HG03066 (cell line): Measurements from ENCODE around the gene SAPCD1.

Source experiments
- ATAC-seq: cut with Tn5 transposase; IDR thresholded peaks from one replicate; pipeline ENCODE4 v1.9.1; 2021; ENCODE audit warnings: low read depth; ENCODE audit not compliant: unreplicated experiment

Gene SAPCD1

GRCh38 chr6:31728767-31729514, 33.5 kb upstream of the SAPCD1 start, which contains the start of gene DDAH2:
Gene DDAH2 (minus strand): TSS chr6:31729299. CDS start chr6:31729161, 138 bp downstream.
- no peak for ATAC-seq

DNA sequence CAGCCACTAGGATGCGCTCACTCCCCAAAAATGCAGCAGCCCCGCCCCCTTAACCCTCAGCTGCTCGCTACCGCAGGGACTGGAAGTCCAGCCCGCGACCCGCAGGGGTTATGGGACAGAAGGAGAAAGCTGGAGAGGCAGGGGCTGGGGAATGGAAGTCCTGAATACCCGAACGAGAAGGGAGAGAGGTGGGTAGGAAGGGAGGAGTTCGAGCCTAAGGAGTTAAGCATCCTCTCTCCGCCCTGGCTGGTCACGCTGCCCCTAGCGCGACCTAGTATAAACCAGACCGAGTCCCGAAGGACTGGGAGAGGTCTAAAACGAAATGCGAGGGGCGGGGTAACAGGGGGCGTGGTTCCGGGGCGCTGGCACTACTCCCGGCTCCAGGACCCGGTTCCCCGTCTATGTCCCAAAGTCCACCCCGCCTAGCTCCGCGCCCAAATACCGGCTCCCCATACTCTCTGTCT, 32.9 kb upstream of the SAPCD1 start:
- no peak for ATAC-seq

DNA sequence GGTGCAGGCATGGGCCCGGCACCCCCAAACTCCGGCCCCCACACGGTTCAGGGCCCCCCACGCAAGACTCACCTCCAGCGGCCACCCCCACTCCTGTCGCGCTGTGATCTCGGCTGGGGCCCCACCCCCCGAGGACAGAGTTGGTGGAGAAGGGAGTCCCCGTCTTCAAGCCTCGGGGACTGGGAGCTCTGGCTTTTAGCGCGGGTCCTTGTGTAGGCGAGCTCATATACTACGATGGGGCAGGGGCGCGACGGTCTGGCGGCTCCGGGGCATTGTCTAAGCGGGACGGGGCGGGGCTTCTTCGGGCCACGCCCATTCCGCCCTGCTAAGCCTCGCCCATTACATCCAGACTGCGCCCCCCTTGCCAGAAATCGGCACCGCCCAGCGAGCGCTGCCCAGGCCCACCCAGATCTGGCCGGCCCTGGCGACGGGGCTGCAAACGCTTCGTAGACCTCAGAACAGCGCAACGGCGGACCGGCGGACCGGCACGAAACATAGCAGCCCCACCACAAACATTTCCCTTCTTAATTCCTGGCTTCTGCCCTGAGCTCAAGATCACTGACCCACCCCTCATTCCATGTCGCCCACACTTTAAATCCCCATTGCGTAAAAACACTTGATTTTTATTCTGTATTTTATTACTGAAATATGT, 32.4 kb upstream of the SAPCD1 start:
- no peak for ATAC-seq

DNA sequence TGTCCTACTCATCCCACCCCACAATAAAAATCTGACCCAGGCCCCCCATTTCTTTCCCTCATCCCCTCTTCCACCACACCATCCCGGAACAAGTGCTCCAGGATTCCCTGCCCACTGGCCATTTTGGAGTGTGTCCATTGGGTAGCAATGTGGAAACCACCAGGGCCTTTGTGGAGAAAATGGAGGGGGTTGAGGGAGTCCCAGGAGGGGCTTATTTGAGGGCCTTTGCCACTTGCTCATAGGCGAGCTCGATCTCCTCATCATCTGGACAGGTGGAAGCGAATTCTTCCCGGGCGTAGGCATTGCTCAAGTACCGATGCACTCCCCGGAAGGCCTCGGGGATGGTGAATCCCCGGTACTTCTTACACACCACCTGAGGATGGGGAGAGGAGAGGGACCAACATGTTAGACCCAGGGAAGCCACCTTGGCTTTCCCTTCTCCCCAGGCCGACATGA, 31.8 kb upstream of the SAPCD1 start:
- no peak for ATAC-seq

DNA sequence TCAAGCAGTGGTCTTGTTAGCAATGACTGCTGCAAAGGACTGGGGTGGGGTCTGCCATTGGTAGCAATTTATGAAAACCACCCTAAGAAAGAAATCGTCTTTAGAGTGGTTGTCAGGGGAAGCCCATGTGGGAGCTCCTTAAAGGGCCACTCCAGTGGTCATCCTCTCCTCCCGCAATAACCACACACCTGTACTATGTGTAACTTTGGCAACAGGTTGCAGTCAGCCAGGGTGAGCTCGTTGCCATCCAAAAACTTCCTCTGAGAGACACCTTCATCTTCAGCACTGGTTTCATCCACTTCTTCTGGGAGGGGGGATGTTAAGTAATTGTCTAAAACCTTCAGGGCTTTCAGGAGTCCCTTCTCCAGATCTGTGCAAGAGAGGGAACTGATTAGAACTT, 30.4 kb upstream of the SAPCD1 start:
- no peak for ATAC-seq

DNA sequence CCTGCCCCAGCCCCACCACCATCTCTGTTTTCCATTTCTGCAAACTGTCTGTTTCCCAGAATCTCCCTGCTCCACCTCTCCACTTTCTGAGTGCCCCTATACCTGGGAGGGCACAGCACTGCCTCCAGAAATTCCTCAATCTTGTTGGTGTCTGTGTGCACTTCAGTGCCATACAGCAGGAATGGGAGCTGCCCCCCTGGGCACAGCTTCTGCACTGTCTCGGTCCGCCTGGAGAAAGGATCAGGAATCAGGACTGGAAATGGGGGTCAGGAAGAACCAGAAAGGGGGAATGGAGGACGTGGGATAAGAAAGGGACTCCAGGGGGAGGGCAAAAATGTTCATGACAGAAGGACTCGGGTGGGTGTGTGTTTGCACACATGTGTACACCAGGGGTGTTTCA, 28.7 kb upstream of the SAPCD1 start:
- ATAC-seq, result no peak

GRCh38 chr6:31734247-31734820, 28.1 kb upstream of the SAPCD1 start:
- ATAC-seq, result no peak

DNA sequence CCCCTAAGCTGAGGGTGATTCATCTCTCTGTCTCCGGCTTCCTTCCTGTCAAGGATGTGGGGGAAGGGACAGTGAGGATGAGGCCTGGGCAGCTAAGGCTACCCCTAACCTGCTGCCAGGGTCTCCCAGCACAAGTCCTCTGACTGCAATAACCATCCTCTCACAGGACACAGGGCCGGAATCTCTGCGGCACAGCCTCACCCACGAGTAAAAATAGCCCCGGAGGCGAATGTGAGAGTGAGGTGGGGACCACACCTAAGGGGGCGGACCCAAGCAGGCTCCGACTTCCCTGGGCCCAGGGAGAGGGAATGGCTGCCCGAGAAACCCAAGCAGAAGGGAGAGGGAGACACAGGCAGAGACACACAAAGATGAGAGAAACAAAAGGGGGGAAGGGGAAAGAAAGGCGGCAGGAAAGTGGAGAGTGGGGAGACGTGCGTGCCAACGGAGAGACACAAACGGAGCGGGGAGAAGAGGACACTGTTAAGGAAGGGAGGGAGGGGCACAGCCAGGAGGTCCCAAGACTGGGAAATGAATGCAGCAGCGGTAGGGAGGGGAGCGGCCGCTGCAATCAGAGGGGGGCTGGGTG, 27.5 kb upstream of the SAPCD1 start:
- no peak for ATAC-seq

GRCh38 chr6:31736021-31736767, 26.3 kb upstream of the SAPCD1 start, which contains the start of gene CLIC1:
Gene CLIC1 (minus strand): TSS chr6:31736530. CDS start chr6:31736300, 230 bp downstream.
- no peak for ATAC-seq

GRCh38 chr6:31736768-31737314, 25.6 kb upstream of the SAPCD1 start:
- ATAC-seq, result no peak

GRCh38 chr6:31737315-31737990, 25.0 kb upstream of the SAPCD1 start:
- ATAC-seq, result no peak

DNA sequence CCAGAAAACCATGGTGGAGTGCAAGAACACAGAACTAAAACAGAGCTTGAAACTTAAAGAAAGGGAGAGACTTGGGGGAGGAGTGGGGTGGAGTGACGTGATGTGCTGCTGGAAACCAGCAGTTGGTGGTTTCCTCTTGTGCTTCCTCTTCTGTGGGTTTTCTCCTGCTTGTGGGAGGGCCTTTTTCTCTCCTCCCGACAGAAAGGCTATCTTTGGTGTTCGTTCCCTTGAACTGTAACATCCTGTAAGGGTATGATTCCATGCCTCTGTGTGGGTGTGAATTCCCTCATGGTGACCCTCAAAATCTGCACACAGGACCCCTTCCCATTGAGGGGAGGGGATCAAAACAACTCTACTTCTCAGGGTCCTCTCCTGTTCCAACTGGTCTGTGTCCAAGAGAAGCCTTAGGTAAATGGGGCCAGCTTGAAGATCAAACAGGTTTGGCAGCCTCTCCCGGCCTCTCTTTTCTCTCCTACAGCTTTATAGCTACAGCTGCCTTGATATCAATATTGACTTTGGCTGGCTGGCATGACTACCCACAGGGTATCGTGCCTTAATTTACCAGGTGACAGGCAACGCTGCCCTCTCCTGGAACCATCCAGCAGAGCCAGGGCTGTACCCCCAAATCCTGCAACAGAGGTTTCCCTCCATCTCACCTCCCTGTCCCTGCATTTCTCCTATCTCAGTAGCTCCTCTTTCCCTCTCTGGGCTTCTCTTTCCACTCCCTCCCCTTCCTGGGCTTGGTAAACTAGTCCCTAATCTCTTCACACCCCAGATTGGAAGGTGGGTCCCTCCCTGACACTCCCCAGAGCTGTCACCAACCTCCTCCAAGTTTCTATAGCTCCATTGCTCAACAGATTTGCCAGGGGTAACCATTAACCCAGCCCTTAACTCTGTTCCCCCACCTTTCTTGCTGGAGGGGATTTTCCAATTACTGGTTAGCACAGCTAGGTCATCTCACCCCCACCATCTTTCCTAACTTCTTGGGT, 24.2 kb upstream of the SAPCD1 start:
- no peak for ATAC-seq

- ATAC-seq, result peak; percentile 70
These were observed 22.6 kb upstream of the SAPCD1 start, which contains the start of gene MSH5 for GRCh38 chr6:31739639-31740396. Gene MSH5 (plus strand): TSS chr6:31740005. CDS start chr6:31740467, 462 bp downstream.

DNA sequence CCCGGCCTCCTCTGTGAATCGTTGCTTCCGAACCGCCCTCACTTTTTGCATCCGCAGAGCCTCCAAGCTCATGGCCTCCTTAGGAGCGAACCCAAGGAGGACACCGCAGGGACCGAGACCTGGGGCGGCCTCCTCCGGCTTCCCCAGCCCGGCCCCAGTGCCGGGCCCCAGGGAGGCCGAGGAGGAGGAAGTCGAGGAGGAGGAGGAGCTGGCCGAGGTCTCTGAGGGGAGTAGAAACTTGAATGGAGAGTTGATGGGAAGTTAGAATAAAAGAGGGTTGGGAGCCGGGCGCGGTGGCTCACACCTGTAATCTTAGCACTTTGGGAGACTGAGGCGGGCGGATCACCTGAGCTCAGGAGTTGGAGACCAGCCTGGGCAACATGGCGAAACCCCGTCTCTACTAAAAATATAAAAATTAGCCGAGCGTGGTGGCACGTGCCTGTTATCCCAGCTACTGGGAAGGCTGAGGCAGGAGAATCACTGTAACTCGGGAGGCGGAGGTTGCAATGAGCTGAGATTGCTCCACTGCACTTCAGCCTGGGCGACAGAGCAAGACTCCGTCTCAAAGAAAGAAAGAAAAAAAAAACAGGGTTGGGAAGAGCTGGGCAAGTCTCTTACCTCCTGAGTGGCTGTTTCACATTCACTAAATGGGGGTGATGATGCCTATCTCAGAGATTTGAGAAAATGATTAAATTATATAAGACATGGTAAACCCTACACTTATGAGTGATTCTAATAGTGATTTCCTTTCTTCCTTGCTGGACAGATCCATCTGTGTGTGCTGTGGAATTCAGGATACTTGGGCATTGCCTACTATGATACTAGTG, 21.8 kb upstream of the SAPCD1 start:
- ATAC-seq, result no peak

DNA sequence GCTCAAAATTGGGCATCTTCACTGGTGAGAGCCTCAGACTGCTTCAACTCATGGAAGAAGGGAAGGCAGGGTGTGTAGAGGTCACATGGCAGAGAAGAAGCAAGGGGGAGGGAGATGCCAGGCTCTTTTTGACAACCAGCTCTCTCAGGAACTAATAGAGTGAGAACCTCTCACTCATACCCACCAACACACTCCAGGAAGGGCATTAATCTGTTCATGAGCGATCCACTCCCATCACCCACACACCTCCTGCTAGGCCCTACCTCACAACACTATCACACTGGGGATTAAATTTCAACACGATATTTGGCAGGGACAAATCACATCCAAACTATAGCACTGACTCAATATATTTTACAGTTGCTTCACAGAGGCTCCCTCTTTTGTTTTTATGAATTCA, 20.6 kb upstream of the SAPCD1 start:
- no peak for ATAC-seq

- ATAC-seq, result no peak
These were observed 19.6 kb upstream of the SAPCD1 start for GRCh38 chr6:31742894-31743293.

DNA sequence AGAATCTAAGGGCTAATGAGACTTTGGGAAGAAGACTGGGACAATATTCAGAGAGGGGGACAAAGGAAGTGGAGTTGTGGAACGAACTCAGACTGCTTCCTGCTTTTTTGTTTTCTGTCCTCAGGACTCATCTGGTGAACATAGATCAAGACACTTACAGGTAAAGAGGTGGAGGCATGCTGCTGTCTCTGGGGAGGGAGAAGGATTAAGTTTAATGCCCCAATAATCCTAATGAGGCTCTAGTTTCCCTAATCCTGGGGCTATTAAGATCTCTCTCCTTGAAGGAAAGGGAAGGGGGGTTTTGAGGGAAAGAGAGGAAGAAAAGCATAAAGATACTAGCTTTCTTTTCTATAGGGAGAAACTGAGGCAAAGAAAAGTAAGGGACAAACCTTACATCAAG, 18.0 kb upstream of the SAPCD1 start:
- ATAC-seq, result no peak
